ENCODE data around the gene FNBP1.
A peak's percentile ranks its signal among the peaks of the same experiment; 100 is the strongest.
"Not testable (repeated sequence)": the region's sequence is repeated elsewhere in the genome, so short reads cannot be mapped to it uniquely, and the experiment has no call there.

The FNBP1 gene

GRCh38 chr9:130024597-130024994, 18.4 kb downstream of the FNBP1 start:
- ChIA-PET CTCF (interaction anchor here (0.6 kb wide), 1 partner anchor 32 kb away, joined by 5 read pairs; no protein-coding TSS in a partner anchor), POLR2A (ENCODE audit: low non-redundant PET) (interaction anchor here (0.7 kb wide), 1 partner anchor 32 kb away, joined by 3 read pairs; no protein-coding TSS in a partner anchor)
- TF ChIP-seq, protein P1, sequence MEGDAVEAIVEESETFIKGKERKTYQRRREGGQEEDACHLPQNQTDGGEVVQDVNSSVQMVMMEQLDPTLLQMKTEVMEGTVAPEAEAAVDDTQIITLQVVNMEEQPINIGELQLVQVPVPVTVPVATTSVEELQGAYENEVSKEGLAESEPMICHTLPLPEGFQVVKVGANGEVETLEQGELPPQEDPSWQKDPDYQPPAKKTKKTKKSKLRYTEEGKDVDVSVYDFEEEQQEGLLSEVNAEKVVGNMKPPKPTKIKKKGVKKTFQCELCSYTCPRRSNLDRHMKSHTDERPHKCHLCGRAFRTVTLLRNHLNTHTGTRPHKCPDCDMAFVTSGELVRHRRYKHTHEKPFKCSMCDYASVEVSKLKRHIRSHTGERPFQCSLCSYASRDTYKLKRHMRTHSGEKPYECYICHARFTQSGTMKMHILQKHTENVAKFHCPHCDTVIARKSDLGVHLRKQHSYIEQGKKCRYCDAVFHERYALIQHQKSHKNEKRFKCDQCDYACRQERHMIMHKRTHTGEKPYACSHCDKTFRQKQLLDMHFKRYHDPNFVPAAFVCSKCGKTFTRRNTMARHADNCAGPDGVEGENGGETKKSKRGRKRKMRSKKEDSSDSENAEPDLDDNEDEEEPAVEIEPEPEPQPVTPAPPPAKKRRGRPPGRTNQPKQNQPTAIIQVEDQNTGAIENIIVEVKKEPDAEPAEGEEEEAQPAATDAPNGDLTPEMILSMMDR (conservative IDR thresholded peaks at IDR 0.05; ENCODE audit: low read depth), result no peak
- no peak overlapping the region for H3K27ac ChIP-seq
- peak; percentile 62 for DNase-seq (ENCODE audit: low spot score)

DNA sequence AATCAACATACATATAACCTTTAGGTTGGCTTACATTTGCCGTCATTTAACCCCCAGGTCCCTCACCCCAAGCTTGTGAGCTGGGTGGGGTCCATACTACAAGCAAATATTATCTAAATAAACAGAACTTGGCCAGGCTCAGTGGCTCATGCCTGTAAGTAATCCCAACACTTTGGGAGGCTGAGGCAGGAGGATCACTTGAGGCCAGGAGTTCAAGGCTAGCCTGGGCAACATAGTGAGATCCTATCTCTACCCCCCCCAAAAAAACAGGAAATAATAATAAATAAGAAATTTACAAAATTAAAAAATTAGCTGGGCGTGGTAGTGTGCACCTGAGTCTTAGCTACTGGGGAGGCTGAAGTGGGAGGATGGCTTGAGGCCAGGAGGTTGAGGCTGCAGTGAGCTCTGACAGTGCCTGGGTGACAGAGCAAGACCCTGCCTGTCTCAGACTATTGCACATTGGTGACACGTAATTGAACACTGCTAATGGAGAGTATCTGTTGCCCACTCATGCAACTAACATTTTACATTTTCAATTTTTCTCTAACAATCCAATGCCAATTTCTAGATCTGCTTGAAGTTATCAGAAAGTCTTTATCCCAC, 18.9 kb downstream of the FNBP1 start:
- TF ChIP-seq, protein P1 (conservative IDR thresholded peaks at IDR 0.05; ENCODE audit: low read depth), result no peak
- ChIA-PET CTCF (interaction anchor here (0.6 kb wide), 1 partner anchor 32 kb away, joined by 5 read pairs; no protein-coding TSS in a partner anchor), POLR2A (ENCODE audit: low non-redundant PET) (interaction anchor here (0.7 kb wide), 1 partner anchor 31 kb away, joined by 3 read pairs; no protein-coding TSS in a partner anchor)
- no peak overlapping the region for H3K27ac ChIP-seq
- no peak for DNase-seq (ENCODE audit: low spot score)

DNA sequence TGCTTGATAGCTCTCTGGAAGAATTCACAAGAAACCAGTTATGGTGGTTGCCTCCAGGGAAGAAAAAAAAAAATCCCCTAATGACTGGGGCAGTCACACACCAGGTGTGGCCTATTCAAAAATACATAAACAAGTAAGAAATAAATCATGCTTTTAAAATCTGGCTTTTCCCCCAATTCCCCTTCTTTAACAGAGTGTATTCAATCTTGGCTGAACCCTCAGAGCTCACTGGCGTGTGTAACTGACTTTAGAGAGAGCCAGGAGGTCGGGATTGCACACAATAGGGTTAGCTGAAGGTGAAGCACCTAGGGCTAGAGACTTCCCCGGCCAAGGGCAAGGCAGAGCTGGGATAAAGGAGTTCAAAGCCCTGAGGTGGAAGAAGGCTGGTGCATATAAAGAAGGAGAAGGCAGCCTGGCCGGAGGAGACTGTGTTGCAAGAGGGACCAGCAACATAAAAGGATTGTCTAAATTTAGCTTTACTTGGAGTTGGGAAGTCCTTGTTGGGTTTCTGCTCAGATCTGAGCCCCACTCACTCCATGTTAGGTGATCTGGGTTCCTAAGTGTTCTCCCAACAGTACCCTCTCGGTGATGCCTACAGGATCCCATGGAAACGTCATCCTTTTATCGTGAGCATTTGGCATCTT, 19.7 kb downstream of the FNBP1 start:
- CTCF ChIA-PET, result no interaction called here
- no peak for DNase-seq (ENCODE audit: low spot score)
- TF ChIP-seq, protein P1 (conservative IDR thresholded peaks at IDR 0.05; ENCODE audit: low read depth), result no peak
- no peak overlapping the region for H3K27ac ChIP-seq
- POLR2A ChIA-PET (ENCODE audit: low non-redundant PET), result no interaction called here

- TF ChIP-seq, protein P1 (conservative IDR thresholded peaks at IDR 0.05; ENCODE audit: low read depth), result no peak
- CTCF ChIA-PET, result no interaction called here
- POLR2A ChIA-PET (ENCODE audit: low non-redundant PET), result no interaction called here
- DNase-seq (ENCODE audit: low spot score), result no peak
- no peak overlapping the region for H3K27ac ChIP-seq
Observed at GRCh38 chr9:130022566-130023143, 20.3 kb downstream of the FNBP1 start.

GRCh38 chr9:130021842-130022241, 21.1 kb downstream of the FNBP1 start:
- H3K27ac ChIP-seq; POLR2A ChIA-PET (ENCODE audit: low non-redundant PET); CTCF ChIA-PET; DNase-seq (ENCODE audit: low spot score): not testable (repeated sequence)

- H3K27ac ChIP-seq, result no peak overlapping the region
- ChIA-PET POLR2A (ENCODE audit: low non-redundant PET) (no interaction called here), CTCF (no interaction called here)
- DNase-seq (ENCODE audit: low spot score), result no peak
- TF ChIP-seq, protein P1 (conservative IDR thresholded peaks at IDR 0.05; ENCODE audit: low read depth), result no peak
Observed at GRCh38 chr9:130021123-130021522, 21.9 kb downstream of the FNBP1 start.

- no peak for DNase-seq (ENCODE audit: low spot score)
- no peak overlapping the region for H3K27ac ChIP-seq
- CTCF ChIA-PET, result interaction anchor here (0.8 kb wide), 1 partner anchor 8 kb away, joined by 3 read pairs; no protein-coding TSS in a partner anchor
- TF ChIP-seq, protein P1 (conservative IDR thresholded peaks at IDR 0.05; ENCODE audit: low read depth), result no peak
- POLR2A ChIA-PET (ENCODE audit: low non-redundant PET), result no interaction called here
Observed at GRCh38 chr9:130020618-130021017, 22.4 kb downstream of the FNBP1 start.

Measured in RWPE1 (cell line).